Muscle layer of colon (tissue), 2 donors: ENCODE measurements around the gene TM4SF1.
"Not testable (repeated sequence)": the region's sequence is repeated elsewhere in the genome, so short reads cannot be mapped to it uniquely, and the experiment has no call there.

ENCODE experiments used
- H3K27ac ChIP-seq: one replicate; pipeline ENCODE4 v1.7.0; 2013; ENCODE audit warnings: low read depth, mild to moderate bottlenecking, low read length, moderate library complexity
- H3K27me3 ChIP-seq, 2 donors: one replicate each; pipeline ENCODE4 v1.7.0; 2013; ENCODE audit warnings: low read length in 2 of 2, mild to moderate bottlenecking in 2 of 2; ENCODE audit not compliant: insufficient read depth in 2 of 2, control insufficient read depth in 1 of 2
- H3K36me3 ChIP-seq: one replicate; pipeline ENCODE4 v1.7.0; 2013; ENCODE audit warnings: mild to moderate bottlenecking, low read length; ENCODE audit not compliant: insufficient read depth
- H3K4me1 ChIP-seq: one replicate; pipeline ENCODE4 v1.7.0; 2013; ENCODE audit warnings: mild to moderate bottlenecking, low read length; ENCODE audit not compliant: insufficient read depth
- H3K4me3 ChIP-seq, 2 donors: one replicate each; pipeline ENCODE4 v1.7.0; 2013; ENCODE audit warnings: low read length in 2 of 2, low read depth in 1 of 2, mild to moderate bottlenecking in 1 of 2, moderate library complexity in 1 of 2
- H3K9ac ChIP-seq: one replicate; pipeline ENCODE4 v1.7.0; 2013; ENCODE audit warnings: low read length
- H3K9me3 ChIP-seq: one replicate; pipeline ENCODE4 v1.7.0; 2013; ENCODE audit warnings: mild to moderate bottlenecking, low read length
- donor health status: abdominal sarcoma.
- donor health status: Adenocarcinoma of cecum.

Gene TM4SF1

DNA sequence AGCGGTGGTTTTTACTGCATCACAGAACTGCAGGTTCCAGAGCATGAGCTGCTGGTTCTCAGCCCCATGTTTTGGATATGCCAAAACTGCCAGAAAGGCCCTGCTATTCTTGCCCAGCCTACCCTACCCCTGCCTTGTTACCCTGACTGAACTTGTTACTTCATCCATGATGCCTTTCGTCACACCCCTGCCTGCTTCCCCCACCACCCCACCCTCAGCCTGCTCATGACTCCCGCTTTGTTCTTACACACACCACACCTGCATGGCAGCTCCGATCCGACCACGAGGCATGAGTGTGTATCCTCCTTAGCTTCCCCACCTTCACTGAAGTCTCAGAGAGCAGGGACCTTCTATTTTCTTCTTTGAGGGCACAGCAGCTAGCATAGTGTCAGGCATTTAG lies 5.1 kb upstream of the TM4SF1 start:
- no peaks in the 10 kb centered on the region for H3K9me3 ChIP-seq
- peaks cover 11% of the 10 kb centered on the region for H3K4me1 ChIP-seq
- H3K27ac ChIP-seq = no peak overlapping the region
- H3K4me3 ChIP-seq = no peak overlapping the region
- H3K36me3 ChIP-seq = no peaks in the 10 kb centered on the region
- H3K27me3 ChIP-seq = no peaks in the 10 kb centered on the region
- no peak overlapping the region for H3K9ac ChIP-seq

DNA sequence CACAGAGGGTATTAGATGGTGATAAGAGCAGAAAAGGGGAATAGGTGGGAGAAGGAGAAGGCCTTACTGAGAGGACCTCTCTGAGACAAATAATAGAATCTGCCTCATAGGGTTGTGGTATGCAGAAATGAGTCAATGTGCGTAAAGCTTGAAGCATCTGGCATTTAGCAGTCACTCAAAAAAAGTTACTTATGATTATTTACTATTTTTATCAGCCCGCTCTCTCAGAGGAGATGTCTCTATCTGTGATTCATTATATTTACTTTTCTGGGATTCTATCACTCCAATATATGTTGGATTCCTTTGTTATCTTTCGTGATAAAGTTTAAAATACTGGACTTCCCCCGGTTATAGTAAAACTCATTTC lies 4.6 kb upstream of the TM4SF1 start:
- H3K9ac ChIP-seq = no peak overlapping the region
- H3K27ac ChIP-seq = no peak overlapping the region
- peaks cover 8% of the 10 kb centered on the region for H3K4me1 ChIP-seq
- H3K36me3 ChIP-seq = no peaks in the 10 kb centered on the region
- no peak overlapping the region for H3K4me3 ChIP-seq
- H3K9me3 ChIP-seq = no peaks in the 10 kb centered on the region
- H3K27me3 ChIP-seq = no peaks in the 10 kb centered on the region

DNA sequence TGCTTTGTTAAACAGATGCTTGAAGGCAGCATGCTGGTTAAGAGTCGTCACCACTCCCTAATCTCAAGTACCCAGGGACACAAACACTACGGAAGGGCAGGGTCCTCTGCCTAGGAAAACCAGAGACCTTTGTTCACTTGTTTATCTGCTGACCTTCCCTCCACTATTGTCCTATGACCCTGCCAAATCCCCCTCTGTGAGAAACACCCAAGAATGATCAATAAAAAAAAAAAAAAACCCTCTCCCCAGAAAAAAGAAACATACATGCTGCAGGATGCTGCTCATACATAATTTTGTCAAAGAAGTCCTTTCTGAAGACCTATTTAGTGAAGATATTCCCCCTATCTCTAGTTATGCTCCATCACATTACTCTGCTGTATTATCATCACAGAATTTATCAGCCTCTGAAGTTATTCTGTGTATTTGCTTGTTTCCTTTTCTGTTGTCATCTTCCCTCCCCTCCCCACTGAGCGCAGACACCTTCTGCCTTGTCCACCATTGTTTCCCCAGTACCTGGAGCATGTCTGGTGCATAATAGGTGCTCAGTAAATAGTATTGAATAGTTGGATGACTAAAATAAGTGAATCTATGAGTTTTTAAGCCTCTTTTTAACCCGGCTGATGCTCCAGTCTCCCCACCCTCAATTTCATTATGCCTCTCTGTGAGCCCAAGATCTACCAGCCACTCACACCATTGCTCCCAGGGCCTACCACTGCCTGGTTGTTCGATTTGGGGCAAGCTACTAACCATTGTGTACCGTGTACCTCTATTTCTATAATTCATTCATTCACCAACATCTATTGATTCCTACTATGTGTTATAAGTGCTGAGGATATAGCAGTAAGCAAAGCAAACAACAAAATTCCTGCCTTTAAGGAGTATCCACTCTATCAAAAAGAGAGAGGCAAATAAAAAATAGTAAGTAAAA lies 4.0 kb upstream of the TM4SF1 start:
- no peak overlapping the region for H3K4me3 ChIP-seq
- no peaks in the 10 kb centered on the region for H3K27me3 ChIP-seq
- H3K36me3 ChIP-seq = no peaks in the 10 kb centered on the region
- no peak overlapping the region for H3K9ac ChIP-seq
- H3K9me3 ChIP-seq = no peaks in the 10 kb centered on the region
- peaks cover 5% of the 10 kb centered on the region for H3K4me1 ChIP-seq
- H3K27ac ChIP-seq = no peak overlapping the region

- not testable (repeated sequence) for H3K9ac ChIP-seq, H3K27me3 ChIP-seq, H3K27ac ChIP-seq, H3K36me3 ChIP-seq, H3K4me1 ChIP-seq, H3K9me3 ChIP-seq, H3K4me3 ChIP-seq
These were observed 2.8 kb upstream of the TM4SF1 start for GRCh38 chr3:149380220-149380619.

DNA sequence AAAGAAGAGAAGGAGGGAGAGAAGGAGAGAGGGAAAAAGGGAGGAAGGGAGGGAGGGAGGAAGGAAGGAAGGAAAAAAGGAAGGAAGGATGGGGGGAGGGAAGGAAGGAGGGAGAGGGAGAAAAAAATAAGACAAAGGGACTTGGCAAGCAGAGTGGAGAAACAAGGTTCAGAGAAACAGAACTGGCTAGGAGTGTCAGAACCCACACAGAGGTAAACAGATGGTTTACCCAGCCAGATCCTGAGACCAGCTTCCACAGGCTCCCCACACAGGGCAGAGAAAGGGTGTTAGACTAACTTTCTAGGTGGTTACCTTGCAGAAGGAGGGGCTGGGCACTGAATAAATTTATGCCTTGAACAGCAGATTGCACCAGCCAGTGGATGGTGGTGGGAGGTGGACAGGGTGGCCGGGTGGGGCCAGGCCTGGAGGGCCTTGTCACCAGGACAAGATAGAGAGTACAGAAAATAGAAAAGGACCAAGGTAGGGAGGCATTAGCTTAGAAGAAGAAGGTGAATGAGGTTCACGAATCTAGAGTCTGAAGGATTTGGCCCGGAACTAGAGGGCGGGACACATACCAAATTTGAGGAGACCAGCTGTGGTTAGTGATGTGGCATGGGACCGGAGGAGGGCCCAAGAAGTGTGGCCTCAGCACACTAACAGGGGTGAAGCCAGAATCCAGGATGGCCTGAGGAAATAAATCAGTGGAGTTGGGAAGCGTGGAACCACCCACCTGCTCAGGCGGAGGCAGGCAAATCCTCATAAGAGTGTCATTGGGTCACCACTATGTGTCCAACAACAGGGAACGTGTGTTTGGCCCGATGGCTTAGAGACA lies 1.2 kb upstream of the TM4SF1 start:
- peaks cover 5% of the 10 kb centered on the region for H3K4me1 ChIP-seq
- H3K9ac ChIP-seq = no peak overlapping the region
- H3K27me3 ChIP-seq = no peaks in the 10 kb centered on the region
- H3K36me3 ChIP-seq = no peaks in the 10 kb centered on the region
- H3K4me3 ChIP-seq = no peak overlapping the region
- no peaks in the 10 kb centered on the region for H3K9me3 ChIP-seq
- H3K27ac ChIP-seq = no peak overlapping the region

GRCh38 chr3:149376718-149377407 lies 586 bp downstream of the TM4SF1 start:
- Histone ChIP-seq H3K27me3 (no peaks in the 10 kb centered on the region), H3K36me3 (no peaks in the 10 kb centered on the region), H3K4me1 (peaks cover 5% of the 10 kb centered on the region), H3K4me3 (no peak overlapping the region), H3K27ac (no peak overlapping the region), H3K9ac (no peak overlapping the region), H3K9me3 (no peaks in the 10 kb centered on the region)

- Histone ChIP-seq H3K9me3 (no peaks in the 10 kb centered on the region), H3K36me3 (no peaks in the 10 kb centered on the region), H3K27me3 (no peaks in the 10 kb centered on the region), H3K27ac (no peak overlapping the region), H3K4me3 (no peak overlapping the region), H3K9ac (no peak overlapping the region), H3K4me1 (peaks cover 14% of the 10 kb centered on the region)
These were observed 1.8 kb downstream of the TM4SF1 start for GRCh38 chr3:149375501-149376196.

GRCh38 chr3:149374793-149375500 lies 2.5 kb downstream of the TM4SF1 start:
- H3K9me3 ChIP-seq = no peaks in the 10 kb centered on the region
- H3K9ac ChIP-seq = no peak overlapping the region
- H3K27ac ChIP-seq = no peak overlapping the region
- no peaks in the 10 kb centered on the region for H3K27me3 ChIP-seq
- H3K4me1 ChIP-seq = peaks cover 21% of the 10 kb centered on the region
- H3K4me3 ChIP-seq = no peak overlapping the region
- no peaks in the 10 kb centered on the region for H3K36me3 ChIP-seq

DNA sequence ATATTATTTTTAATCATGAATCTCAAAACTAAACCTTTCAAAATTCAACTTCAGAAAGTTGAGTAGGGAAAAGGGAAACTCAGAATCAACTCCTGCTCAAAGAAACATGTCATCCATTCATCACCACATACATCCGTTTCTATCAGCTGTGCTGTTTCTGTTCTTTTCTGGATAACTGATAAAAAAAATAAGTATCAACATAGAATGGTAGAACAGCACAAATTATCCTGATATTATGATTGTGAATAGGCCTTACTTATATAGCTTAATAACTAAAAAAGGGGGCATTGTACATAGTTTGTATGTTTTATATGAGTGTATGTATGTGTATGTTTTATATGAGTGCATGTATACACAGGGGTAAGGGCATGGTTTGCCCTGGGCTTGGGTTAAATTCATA lies 3.1 kb downstream of the TM4SF1 start:
- H3K4me1 ChIP-seq = peaks cover 24% of the 10 kb centered on the region
- H3K9me3 ChIP-seq = no peaks in the 10 kb centered on the region
- no peaks in the 10 kb centered on the region for H3K36me3 ChIP-seq
- no peak overlapping the region for H3K4me3 ChIP-seq
- H3K9ac ChIP-seq = no peak overlapping the region
- H3K27ac ChIP-seq = no peak overlapping the region
- H3K27me3 ChIP-seq = no peaks in the 10 kb centered on the region

DNA sequence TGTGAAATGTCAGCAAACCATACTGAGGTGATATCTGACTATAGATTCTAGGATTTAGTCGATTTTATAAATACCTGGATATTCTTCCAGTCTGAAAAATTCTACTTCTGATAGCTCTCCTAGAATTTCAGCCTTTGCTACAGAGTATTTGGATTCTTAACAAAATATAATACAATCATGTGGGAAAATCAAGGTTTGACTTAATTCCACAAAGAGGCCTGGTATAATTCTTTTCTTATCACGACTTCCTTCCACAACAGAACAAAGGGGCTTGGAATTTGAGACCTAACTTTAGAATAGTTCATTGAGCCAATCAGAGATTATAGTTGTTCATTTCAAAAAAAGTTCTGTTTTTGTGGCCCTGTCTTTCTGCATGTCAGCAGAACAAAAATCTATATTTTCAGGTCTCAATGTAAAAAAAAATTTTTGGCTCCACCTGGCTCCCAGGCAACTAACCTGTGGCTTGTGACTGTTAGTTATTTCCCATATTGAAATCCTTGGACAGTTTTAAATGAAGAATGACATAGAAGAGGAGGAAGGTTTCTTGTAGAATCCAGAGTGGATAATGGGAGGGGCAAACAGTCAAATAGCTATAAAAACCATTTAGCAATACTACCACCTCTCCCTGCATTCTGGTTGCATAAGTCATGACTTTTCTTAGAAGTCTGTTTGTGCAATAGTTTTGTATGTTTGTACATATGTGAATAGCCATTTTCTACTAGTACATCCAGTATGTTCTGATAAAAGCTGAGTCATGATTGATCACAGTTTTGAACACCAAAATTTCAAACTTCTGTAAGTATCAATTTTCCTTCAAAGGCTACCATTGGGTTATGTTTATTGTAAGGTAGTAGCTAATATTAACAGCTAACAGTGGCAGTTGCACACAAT lies 4.0 kb downstream of the TM4SF1 start:
- Histone ChIP-seq H3K4me3 (no peak overlapping the region), H3K27me3 (no peaks in the 10 kb centered on the region), H3K36me3 (no peaks in the 10 kb centered on the region), H3K4me1 (peaks cover 24% of the 10 kb centered on the region), H3K27ac (no peak overlapping the region), H3K9ac (no peak overlapping the region), H3K9me3 (no peaks in the 10 kb centered on the region)
